ENCODE measurements around the gene SNRPB.
"Not testable (repeated sequence)": the region's sequence is repeated elsewhere in the genome, so short reads cannot be mapped to it uniquely, and the experiment has no call there.

Gene SNRPB

GRCh38 chr20:2470423-2471193 is at the start of gene SNRPB:
SNRPB (minus strand) TSS chr20:2470789; CDS start chr20:2470690, 99 bp downstream.
- in situ Hi-C loops (cut with HindIII; ENCODE audit: low sequenced_read_pairs): no loop called here

- in situ Hi-C loops (cut with HindIII; ENCODE audit: low sequenced_read_pairs): no loop called here
These were observed 48.7 kb upstream of the SNRPB start for GRCh38 chr20:2519115-2519809.

GRCh38 chr20:2518558-2518957 is 48.0 kb upstream of the SNRPB start:
- in situ Hi-C loops (cut with HindIII; ENCODE audit: low sequenced_read_pairs): no loop called here

GRCh38 chr20:2518096-2518495 is 47.5 kb upstream of the SNRPB start:
- in situ Hi-C loops (cut with HindIII; ENCODE audit: low sequenced_read_pairs): no loop called here

GRCh38 chr20:2516399-2516798 is 45.8 kb upstream of the SNRPB start:
- in situ Hi-C loops (cut with HindIII; ENCODE audit: low sequenced_read_pairs): no loop called here

- in situ Hi-C loops (cut with HindIII; ENCODE audit: low sequenced_read_pairs): no loop called here
These were observed 44.6 kb upstream of the SNRPB start for GRCh38 chr20:2515203-2515602.

- in situ Hi-C loops (cut with HindIII; ENCODE audit: low sequenced_read_pairs): no loop called here
These were observed 39.2 kb upstream of the SNRPB start for GRCh38 chr20:2509794-2510193.

GRCh38 chr20:2509468-2509781 is 38.8 kb upstream of the SNRPB start:
- in situ Hi-C loops (cut with HindIII; ENCODE audit: low sequenced_read_pairs): no loop called here

- in situ Hi-C loops (cut with HindIII; ENCODE audit: low sequenced_read_pairs): no loop called here
These were observed 38.3 kb upstream of the SNRPB start, which contains the start of gene ZNF343 for GRCh38 chr20:2508631-2509467. ZNF343 (minus strand) TSS chr20:2508915; CDS start chr20:2493895, 15,020 bp downstream.

GRCh38 chr20:2507875-2508630 is 37.5 kb upstream of the SNRPB start:
- in situ Hi-C loops (cut with HindIII; ENCODE audit: low sequenced_read_pairs): no loop called here

- in situ Hi-C loops (cut with HindIII; ENCODE audit: low sequenced_read_pairs): no loop called here
These were observed 36.9 kb upstream of the SNRPB start for GRCh38 chr20:2507464-2507863.

- in situ Hi-C loops (cut with HindIII; ENCODE audit: low sequenced_read_pairs): not testable (repeated sequence)
These were observed 35.8 kb upstream of the SNRPB start for GRCh38 chr20:2506426-2506825.

- in situ Hi-C loops (cut with HindIII; ENCODE audit: low sequenced_read_pairs): not testable (repeated sequence)
These were observed 34.2 kb upstream of the SNRPB start for GRCh38 chr20:2504803-2505202.

GRCh38 chr20:2502808-2503384 is 32.3 kb upstream of the SNRPB start:
- in situ Hi-C loops (cut with HindIII; ENCODE audit: low sequenced_read_pairs): not testable (repeated sequence)

GRCh38 chr20:2485661-2486060 is 15.1 kb upstream of the SNRPB start:
- in situ Hi-C loops (cut with HindIII; ENCODE audit: low sequenced_read_pairs): no loop called here

GRCh38 chr20:2485080-2485479 is 14.5 kb upstream of the SNRPB start:
- in situ Hi-C loops (cut with HindIII; ENCODE audit: low sequenced_read_pairs): no loop called here

GRCh38 chr20:2483504-2483903 is 12.9 kb upstream of the SNRPB start:
- in situ Hi-C loops (cut with HindIII; ENCODE audit: low sequenced_read_pairs): no loop called here

- in situ Hi-C loops (cut with HindIII; ENCODE audit: low sequenced_read_pairs): no loop called here
These were observed 9.8 kb upstream of the SNRPB start for GRCh38 chr20:2480381-2480780.

GRCh38 chr20:2476742-2477615 is 6.4 kb upstream of the SNRPB start:
- in situ Hi-C loops (cut with HindIII; ENCODE audit: low sequenced_read_pairs): no loop called here

Measured in endothelial cell of hepatic sinusoid (primary cell).